ENCODE measurements around the gene OSBPL1A. TPM values are rescaled to one million over a fixed set of nuclear protein-coding genes. Genes with fewer than 3 reads are reported as not detected.
"Not testable (repeated sequence)": the region's sequence is repeated elsewhere in the genome, so short reads cannot be mapped to it uniquely, and the experiment has no call there.

Gene OSBPL1A
- total RNA-seq, 2 donors from 2014 or later: 2.0 TPM; not detected in 1

DNA sequence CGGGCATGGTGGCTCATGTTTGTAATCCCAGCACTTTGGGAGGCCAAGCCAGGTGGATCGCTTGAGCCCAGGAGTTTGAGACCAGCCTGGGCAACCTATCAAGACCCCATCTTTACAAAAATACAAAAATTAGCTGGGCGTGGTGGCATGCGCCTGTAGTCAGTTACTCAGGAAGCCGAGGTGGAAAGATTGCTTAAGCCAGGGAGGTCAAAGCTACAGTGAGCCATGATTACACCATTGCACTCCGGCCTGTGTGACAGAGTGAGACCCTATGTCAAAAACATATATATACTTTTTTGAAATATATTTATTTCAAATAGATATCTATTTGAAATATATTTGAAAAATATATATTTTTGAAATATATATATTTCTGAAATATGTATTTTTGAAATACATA lies 10.9 kb downstream of the OSBPL1A start:
- DNase-seq (ENCODE audit: low spot score): no peak
- H3K27ac Mint-ChIP-seq: no peak overlapping the region
- H3K4me1 Mint-ChIP-seq (ENCODE audit: low read depth in 2 of 2): peaks cover 0 to 3% of the 10 kb centered on the region in 2 donors

DNA sequence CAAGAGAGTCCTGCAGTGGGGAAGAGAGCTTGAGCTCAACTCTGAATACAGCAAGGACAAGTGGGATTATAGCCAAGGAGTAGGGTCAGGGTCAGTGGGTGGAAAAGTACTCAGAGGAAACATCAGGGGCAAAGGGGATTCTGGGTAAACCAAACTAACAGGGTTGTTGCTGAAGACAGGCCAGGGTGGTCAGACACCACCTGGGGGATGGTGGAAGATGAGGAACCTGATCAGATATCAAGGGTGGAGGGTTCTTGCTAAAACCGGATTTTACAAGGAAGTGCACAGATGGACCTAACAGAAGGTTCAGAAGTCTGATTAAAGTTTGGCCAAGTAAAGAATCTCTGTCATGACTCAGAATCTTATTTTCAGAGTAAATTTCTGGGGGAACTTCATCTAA lies 16.5 kb downstream of the OSBPL1A start:
- H3K4me3 Mint-ChIP-seq: no peak overlapping the region
- DNase-seq (ENCODE audit: low spot score) (no peak), ATAC-seq (no peak)
- peaks cover 0 to 3% of the 10 kb centered on the region in 2 donors for H3K4me1 Mint-ChIP-seq (ENCODE audit: low read depth in 2 of 2)
- no peaks in the 10 kb centered on the region for H3K9me3 Mint-ChIP-seq
- H3K36me3 Mint-ChIP-seq: no peaks in the 10 kb centered on the region
- no peak overlapping the region for H3K27ac Mint-ChIP-seq
- peaks cover 5 to 7% of the 10 kb centered on the region in 2 donors for H3K27me3 Mint-ChIP-seq

More for the DNA sequence above, 10.9 kb downstream of the OSBPL1A start:
- H3K36me3 Mint-ChIP-seq: no peaks in the 10 kb centered on the region
- ATAC-seq: no peak
- no peak overlapping the region for H3K4me3 Mint-ChIP-seq
- H3K9me3 Mint-ChIP-seq: no peaks in the 10 kb centered on the region
- H3K27me3 Mint-ChIP-seq: peaks cover 5 to 17% of the 10 kb centered on the region in 2 donors

DNA sequence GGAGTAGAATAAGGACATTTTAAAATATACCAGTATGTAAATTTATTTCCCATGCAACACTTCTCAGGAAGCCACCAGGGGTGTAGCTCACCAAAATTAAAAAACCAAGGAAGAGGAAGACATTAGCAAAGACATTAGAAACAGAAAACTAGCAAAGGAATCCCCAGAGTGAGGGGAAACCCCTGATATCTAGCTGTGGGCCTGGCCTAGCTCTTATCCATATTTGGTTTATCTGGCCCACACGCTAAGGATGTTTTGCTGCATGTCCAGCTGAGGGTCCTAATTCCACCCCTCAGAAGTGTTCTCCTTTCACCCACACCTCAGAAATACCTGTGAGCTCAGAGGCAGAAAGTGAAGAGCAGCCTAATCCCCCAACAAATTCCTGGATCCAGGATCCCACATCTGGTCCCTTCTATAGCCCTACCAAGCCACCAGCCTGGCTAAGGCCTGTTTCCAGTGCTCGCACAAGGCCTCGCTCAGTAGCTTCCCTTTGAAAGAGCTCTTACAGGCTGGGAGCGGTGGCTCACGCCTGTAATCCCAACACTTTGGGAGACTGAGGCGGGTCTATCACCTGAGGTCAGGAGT lies 17.4 kb downstream of the OSBPL1A start:
- DNase-seq (ENCODE audit: low spot score) (no peak), ATAC-seq (no peak)
- Mint-ChIP-seq H3K27ac (no peak overlapping the region), H3K36me3 (no peaks in the 10 kb centered on the region), H3K4me3 (no peak overlapping the region), H3K4me1 (ENCODE audit: low read depth in 2 of 2) (peaks cover 0 to 3% of the 10 kb centered on the region in 2 donors), H3K9me3 (no peaks in the 10 kb centered on the region), H3K27me3 (peaks cover 0 to 6% of the 10 kb centered on the region in 2 donors)

DNA sequence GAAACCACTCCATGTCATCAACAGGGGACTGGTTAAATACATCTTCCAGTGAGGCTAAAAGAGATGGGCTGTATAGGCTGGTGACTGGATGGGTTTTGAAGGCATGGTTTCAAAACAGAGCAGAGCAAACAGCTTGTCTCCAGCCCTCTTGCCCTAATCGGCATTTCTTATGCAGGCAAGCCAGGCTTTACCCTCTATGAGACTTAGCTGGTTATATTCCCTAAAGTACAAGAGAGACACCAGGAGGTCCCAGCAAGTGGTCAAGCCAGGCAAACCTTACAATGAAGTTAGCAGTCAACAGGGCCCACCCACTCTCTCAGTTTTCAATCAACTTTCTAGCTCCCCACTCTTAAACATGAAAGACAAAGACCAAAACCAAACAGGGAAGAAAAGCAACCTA lies 19.0 kb downstream of the OSBPL1A start:
- Mint-ChIP-seq H3K4me1 (ENCODE audit: low read depth in 2 of 2) (no peaks in the 10 kb centered on the region), H3K9me3 (no peaks in the 10 kb centered on the region), H3K27ac (no peak overlapping the region)

DNA sequence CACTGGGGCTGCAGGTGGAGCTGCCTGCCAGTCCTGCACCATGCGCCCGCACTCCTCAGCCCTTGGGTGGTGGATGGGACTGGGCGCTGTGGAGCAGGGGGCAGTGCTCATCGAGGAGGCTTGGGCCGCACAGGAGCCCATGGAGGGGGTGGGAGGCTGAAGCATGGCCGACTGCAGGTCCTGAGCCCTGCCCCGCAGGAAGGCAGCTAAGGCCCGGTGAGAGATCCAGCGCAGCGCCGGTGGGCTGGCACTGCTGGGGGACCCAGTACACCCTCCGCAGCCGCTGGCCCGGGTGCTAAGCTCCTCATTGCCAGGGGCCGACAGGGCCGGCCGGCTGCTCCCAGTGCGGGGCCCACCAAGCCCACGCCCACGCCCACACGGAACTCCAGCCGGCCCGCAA lies 21.1 kb downstream of the OSBPL1A start:
- not testable (repeated sequence) for H3K9me3 Mint-ChIP-seq; H3K27ac Mint-ChIP-seq; H3K4me1 Mint-ChIP-seq (ENCODE audit: low read depth in 2 of 2); ATAC-seq; DNase-seq (ENCODE audit: low spot score); H3K4me3 Mint-ChIP-seq; H3K36me3 Mint-ChIP-seq
- H3K27me3 Mint-ChIP-seq: peaks cover 13 to 20% of the 10 kb centered on the region in 2 donors

More for the DNA sequence above, 19.0 kb downstream of the OSBPL1A start:
- DNase-seq (ENCODE audit: low spot score) (no peak), ATAC-seq (no peak)
- peaks cover 6 to 7% of the 10 kb centered on the region in 2 donors for H3K27me3 Mint-ChIP-seq
- H3K36me3 Mint-ChIP-seq: no peaks in the 10 kb centered on the region
- no peak overlapping the region for H3K4me3 Mint-ChIP-seq

DNA sequence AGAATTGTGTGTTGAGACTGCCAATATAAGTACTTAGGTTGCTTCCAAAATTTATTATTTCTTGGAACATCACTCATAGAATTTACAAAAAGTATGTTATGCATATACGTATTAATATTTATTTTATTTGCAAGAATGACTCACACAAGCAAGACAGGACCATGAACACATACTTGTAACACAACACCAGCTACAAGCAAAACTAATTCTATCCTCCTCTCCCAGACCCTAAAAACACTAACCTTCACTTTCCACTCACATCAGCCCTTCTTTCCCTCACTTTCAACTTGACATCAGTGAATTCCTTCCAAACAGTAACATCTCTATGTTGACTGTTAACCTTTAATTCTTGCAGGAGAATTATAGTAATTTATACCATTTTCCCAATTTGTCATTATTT lies 24.3 kb downstream of the OSBPL1A start:
- ATAC-seq: no peak
- Mint-ChIP-seq H3K36me3 (no peaks in the 10 kb centered on the region), H3K27ac (no peak overlapping the region), H3K4me3 (no peak overlapping the region), H3K4me1 (ENCODE audit: low read depth in 2 of 2) (peaks cover 0 to 4% of the 10 kb centered on the region in 2 donors), H3K9me3 (no peaks in the 10 kb centered on the region), H3K27me3 (peaks cover 19 to 27% of the 10 kb centered on the region in 2 donors)
- no peak for DNase-seq (ENCODE audit: low spot score)

DNA sequence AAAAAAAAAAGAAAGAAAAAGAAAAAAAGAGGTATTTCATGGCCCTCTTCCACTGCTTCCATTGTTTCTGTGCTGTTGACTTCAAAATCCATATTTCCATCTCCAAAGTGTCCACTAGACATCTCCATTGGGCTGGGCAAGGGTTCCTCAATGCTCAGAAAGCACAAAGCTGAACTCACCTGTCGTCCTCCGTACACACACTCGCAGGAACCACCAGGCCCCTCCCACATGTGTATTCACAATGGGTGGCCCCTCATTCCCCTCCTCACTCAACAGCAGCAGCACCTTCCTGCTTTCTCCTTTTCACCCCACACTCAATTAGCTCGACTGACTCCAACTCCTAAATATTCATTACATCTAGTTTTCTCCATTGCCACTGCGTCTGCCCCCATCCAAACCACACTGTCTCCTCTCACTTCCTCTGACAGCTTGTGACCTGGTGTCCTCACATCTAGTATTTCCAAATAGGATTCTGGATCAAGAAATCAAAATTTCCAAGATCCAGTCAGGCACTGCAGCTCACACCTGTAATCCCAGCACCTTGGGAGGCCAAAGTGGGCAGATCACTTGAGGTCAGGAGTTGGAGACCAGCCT lies 25.2 kb downstream of the OSBPL1A start:
- Mint-ChIP-seq H3K4me1 (ENCODE audit: low read depth in 2 of 2) (peaks cover 0 to 4% of the 10 kb centered on the region in 2 donors), H3K36me3 (no peaks in the 10 kb centered on the region), H3K27me3 (peaks cover 19 to 27% of the 10 kb centered on the region in 2 donors), H3K9me3 (no peaks in the 10 kb centered on the region), H3K27ac (no peak overlapping the region), H3K4me3 (no peak overlapping the region)
- no peak for ATAC-seq
- no peak for DNase-seq (ENCODE audit: low spot score)

DNA sequence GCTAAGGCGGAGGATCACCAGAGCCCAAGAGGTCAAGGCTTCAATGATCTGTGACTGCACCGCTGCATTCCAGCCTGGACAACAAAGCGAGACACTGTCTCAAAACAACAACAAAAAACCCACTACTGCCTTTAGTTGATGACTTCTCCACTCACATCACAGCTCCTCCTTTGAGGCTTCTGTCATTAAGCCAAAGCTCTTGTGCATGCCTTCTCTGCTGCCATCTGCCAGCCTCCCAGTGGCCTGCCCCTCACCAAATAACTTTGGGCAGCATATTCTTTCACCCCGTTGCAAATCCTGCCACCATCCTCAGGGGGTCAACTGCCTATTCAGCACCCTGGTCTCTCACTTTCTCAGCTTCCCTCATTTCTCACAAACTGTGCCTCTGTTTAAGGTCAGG lies 27.5 kb downstream of the OSBPL1A start:
- ATAC-seq (no peak), DNase-seq (ENCODE audit: low spot score) (no peak)
- peaks cover 17 to 27% of the 10 kb centered on the region in 2 donors for H3K27me3 Mint-ChIP-seq
- H3K9me3 Mint-ChIP-seq: no peaks in the 10 kb centered on the region
- H3K4me1 Mint-ChIP-seq (ENCODE audit: low read depth in 2 of 2): peaks cover 0 to 4% of the 10 kb centered on the region in 2 donors
- no peak overlapping the region for H3K4me3 Mint-ChIP-seq
- peak overlapping the region in 1 of 2 donors; percentile 13 for H3K27ac Mint-ChIP-seq
- H3K36me3 Mint-ChIP-seq: no peaks in the 10 kb centered on the region

DNA sequence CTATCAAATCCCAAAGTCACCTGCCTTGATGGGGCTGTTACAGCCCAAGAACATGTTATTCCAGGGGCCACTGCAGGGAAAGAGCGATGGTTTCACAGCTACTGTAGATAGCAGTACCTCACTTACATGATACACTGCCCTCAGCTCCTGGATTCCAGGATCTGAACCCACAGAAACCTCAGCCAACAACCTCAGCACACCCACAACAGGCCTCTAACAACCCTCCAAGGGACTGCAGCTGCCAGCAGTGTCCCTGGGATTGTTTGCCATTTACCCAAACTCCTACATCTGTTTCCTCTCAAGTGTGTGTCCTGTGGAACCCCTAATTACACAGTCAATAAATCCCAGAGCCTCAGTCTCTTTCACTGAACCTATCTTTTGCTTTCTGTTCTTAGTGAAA lies 28.2 kb downstream of the OSBPL1A start:
- no peak overlapping the region for H3K27ac Mint-ChIP-seq
- H3K36me3 Mint-ChIP-seq: no peaks in the 10 kb centered on the region
- ATAC-seq: peak in 1 of 2 donors; percentile 34
- peaks cover 15 to 24% of the 10 kb centered on the region in 2 donors for H3K27me3 Mint-ChIP-seq
- no peak overlapping the region for H3K4me3 Mint-ChIP-seq
- H3K4me1 Mint-ChIP-seq (ENCODE audit: low read depth in 2 of 2): peaks cover 0 to 4% of the 10 kb centered on the region in 2 donors
- no peaks in the 10 kb centered on the region for H3K9me3 Mint-ChIP-seq
- DNase-seq (ENCODE audit: low spot score): no peak

DNA sequence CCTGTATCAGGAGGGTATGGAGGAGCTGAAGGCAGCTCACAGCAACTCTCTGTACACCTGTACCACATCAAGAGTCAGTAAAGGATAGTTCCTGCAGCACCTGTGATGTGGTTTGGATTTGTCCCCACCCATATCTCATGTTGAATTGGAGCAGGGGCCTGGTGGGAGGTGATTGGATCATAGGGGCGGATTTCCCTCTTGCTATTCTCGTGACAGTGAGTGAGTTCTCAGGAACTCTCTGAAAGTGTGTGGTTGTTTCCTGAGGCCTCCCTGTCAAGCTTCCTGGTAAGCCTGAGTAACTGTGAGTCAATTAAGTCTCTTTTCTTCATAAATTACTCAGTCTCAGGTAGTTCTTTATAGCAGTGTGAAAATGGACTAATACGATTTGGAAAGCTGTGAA lies 28.9 kb downstream of the OSBPL1A start:
- DNase-seq (ENCODE audit: low spot score): no peak
- no peak overlapping the region for H3K4me3 Mint-ChIP-seq
- no peak overlapping the region for H3K27ac Mint-ChIP-seq
- H3K27me3 Mint-ChIP-seq: peaks cover 13 to 20% of the 10 kb centered on the region in 2 donors
- peak in 1 of 2 donors; percentile 54 for ATAC-seq
- H3K4me1 Mint-ChIP-seq (ENCODE audit: low read depth in 2 of 2): peaks cover 0 to 4% of the 10 kb centered on the region in 2 donors
- H3K9me3 Mint-ChIP-seq: no peaks in the 10 kb centered on the region
- no peaks in the 10 kb centered on the region for H3K36me3 Mint-ChIP-seq

DNA sequence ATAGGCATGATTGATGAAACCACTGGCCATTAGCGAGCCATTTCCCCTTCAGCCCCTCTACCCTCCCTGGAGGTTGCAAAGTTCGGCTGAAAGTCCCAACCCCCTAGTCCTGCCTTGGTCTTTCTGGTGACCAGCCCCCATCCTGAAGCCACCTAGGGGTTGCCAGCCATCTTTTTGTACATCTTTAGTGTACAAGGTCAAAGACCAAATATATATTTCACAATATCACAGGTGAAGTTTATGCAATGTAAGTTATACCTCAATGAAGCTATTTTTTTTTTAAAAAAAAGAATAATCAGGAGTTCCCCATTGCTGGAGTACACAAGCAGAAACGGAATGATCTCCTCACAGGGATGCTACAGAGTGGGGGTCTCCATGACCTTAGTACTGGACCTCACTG lies 31.3 kb downstream of the OSBPL1A start:
- no peak for ATAC-seq
- Mint-ChIP-seq H3K27me3 (peaks cover 4 to 6% of the 10 kb centered on the region in 2 donors), H3K9me3 (no peaks in the 10 kb centered on the region), H3K27ac (no peak overlapping the region), H3K36me3 (no peaks in the 10 kb centered on the region), H3K4me1 (ENCODE audit: low read depth in 2 of 2) (peaks cover 0 to 4% of the 10 kb centered on the region in 2 donors), H3K4me3 (no peak overlapping the region)
- DNase-seq (ENCODE audit: low spot score): no peak

DNA sequence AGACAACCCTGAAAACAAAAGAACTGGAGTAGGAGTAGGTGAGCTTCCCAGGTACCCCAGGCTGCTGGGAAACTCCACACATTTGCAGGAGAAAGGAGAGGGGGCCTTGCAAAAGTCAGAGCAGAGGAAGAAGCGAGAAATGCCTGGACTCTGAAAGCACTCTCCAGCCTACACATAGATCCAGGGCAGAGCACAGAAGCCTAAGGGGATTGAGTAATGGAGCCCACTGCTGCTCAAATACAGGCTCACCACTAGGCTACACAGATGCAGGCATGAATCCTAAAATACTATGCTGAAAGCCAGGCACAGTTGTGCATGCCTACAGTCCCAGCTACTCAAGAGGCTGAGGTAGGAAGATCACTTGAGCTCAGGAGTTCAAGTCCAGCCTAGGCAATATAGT lies 33.4 kb downstream of the OSBPL1A start:
- ATAC-seq (no peak), DNase-seq (ENCODE audit: low spot score) (no peak)
- Mint-ChIP-seq H3K9me3 (no peaks in the 10 kb centered on the region), H3K4me3 (no peak overlapping the region), H3K27ac (no peak overlapping the region), H3K4me1 (ENCODE audit: low read depth in 2 of 2) (peaks cover 0 to 4% of the 10 kb centered on the region in 2 donors), H3K27me3 (no peaks in the 10 kb centered on the region), H3K36me3 (no peaks in the 10 kb centered on the region)

DNA sequence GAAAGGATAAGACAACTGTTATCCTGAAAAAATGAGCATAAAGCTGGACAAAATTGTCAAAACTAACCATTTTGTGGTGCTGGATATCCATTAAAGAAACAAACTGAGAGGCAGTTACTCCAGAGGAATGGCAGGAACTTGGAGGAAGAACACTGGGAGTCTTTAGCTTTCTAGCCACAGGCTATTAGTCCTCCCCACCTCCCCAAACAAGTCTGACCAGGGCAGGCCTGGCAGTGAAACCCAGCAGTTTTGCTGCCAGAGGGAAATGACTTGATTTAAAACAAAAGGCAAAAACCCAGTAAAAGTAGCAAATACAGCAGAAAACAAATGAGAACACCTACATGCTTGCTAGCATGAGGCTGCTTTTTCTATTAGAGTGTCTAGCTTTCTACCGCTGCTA lies 34.9 kb downstream of the OSBPL1A start:
- no peaks in the 10 kb centered on the region for H3K4me1 Mint-ChIP-seq (ENCODE audit: low read depth in 2 of 2)
- DNase-seq (ENCODE audit: low spot score): no peak
- no peak for ATAC-seq
- no peaks in the 10 kb centered on the region for H3K27me3 Mint-ChIP-seq
- H3K4me3 Mint-ChIP-seq: no peak overlapping the region
- H3K36me3 Mint-ChIP-seq: no peaks in the 10 kb centered on the region
- no peak overlapping the region for H3K27ac Mint-ChIP-seq
- H3K9me3 Mint-ChIP-seq: no peaks in the 10 kb centered on the region

DNA sequence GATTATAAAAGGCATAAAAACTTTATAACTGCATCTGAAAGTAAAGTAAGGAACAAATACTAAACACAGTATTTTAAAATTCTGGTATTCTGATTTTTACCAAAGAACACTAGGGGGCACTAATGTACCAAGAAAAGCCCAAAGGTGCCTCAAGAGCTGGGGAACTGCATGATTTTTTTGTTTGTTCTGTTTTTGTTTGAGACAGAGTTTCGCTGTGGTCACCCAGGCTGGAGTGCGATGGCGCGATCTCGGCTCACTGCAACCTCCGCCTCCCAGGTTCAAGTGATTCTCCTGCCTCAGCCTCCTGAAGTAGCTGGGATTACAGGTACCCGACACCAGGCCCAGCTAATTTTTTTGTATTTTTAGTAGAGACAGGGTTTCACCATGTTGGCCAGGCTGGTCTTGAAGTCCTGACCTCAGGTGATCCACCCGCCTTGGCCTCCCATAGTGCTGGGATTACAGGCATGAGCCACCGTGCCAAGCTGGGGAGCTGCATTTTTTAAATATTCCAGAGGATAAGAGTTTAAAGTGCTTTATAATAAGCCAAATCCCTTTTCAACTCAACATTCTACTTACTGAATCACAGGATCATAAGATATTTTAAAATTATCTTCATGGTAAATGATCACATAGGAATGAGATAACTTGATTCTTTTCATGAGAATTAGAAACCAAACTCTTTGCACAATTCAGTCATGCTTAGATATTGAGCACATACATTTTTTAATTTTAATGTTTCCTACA lies 37.7 kb downstream of the OSBPL1A start:
- H3K9me3 Mint-ChIP-seq; H3K4me3 Mint-ChIP-seq; H3K4me1 Mint-ChIP-seq (ENCODE audit: low read depth in 2 of 2); H3K27ac Mint-ChIP-seq; H3K27me3 Mint-ChIP-seq; DNase-seq (ENCODE audit: low spot score); ATAC-seq; H3K36me3 Mint-ChIP-seq: not testable (repeated sequence)
